NCI-H1092 (cell line): ENCODE measurements around the gene ANKRD22.
"Not testable (repeated sequence)": the region's sequence is repeated elsewhere in the genome, so short reads cannot be mapped to it uniquely, and the experiment has no call there.

ENCODE experiments used
- DNase-seq: peaks from one replicate; lab custom pipeline; 2025; lab: John Stamatoyannopoulos, UW

Gene ANKRD22

DNA sequence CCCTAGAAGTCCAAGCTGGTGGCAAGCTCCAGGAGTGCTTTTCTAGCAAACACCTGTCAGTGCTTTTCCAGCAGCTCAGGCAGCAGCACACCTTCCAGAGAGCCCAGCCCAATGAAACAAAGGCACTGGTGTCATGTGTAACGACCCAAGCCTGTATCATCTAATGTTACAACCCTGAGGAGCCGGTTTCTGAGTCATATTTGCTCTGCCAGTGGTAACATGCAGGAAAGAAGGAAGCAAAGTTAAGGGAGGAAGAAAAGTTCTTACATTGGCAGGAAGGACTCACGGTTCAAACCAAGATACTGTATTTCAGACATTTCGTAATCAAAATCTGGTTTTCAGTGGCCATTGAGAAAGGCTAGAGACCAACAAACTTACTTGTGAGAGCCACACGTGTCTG, at the start of gene ANKRD22:
Gene ANKRD22 (minus strand): TSS at position 139 of the 400 bp plus-strand sequence. CDS start 237 bp downstream, outside the sequence.
- no peak for DNase-seq

DNA sequence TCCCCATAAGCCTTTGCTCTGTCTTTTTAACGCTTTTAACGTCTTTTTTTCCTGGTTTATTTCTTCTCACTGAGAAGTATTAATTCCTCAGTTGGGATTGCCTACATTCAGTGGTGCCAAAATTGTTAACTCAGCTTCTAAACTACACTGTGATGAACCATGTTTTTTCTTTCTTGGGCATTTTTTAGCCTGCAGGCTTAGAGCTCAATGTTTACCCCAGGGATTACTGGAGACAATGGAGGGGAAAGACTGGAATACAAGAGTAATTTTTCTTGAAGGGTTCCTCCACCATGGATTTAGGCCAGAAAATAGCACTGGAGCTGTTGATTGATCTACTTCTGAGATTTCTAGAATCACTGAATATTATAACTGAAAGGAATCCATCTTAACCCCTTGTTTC, 48.2 kb upstream of the ANKRD22 start:
- DNase-seq, result no peak

DNA sequence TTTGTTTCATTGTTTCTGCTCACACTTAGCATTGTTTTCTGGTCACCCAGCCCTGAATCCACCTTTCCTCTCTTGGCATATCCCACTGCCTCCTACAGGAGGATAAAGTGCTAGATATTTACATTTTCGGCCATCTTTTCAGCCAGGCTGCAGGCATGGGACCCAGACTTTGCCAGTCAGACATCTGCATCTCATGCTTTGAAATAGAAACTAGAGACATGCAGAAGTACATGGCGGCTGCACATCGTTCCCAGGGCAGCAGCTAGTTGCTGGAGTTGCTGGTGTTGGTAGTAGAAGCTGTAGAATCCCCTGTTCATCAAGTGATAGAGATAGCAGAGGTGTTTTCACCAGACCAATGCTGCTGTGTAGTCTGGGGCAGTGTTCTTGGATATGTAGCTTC, 47.1 kb upstream of the ANKRD22 start:
- no peak for DNase-seq

DNA sequence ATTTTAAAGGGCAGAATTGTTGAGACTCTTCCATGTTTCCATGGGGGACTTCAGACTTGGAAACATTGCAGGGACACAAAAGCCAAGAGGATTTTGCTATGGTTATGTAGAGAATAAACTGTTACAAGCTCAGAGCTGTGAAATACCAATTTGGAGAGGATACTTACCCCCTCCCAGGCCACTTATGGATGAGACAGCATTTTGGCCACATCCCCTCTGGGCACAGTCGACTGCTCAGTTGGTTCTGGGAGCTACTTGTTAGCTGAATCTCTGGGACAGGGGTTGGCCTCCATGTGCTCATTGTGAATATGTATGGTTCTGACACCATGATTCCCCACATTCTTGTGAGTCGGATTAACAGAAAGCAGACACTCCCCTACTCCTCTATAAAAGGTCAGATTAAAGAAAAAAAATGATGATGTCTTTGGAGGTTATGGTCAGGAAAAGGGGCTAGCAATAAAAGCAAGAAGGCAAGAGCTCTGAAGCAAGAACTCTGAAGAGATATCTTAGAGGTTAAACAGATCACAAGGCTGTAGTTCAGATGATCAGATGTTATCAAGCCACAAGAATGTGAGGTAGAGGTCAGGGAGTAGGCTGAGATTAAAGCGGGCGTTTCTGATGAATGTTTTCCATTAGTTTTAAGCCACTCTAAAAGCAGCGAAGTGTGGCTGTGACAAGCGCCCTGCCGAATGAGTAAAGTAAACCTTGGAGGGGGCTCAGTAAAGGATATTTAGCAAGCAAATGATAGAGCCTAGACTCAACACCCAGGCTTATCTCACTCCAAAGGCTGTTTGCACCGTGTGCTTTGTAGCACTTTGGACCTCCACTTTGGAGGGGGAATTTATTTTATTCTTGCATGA, 45.6 kb upstream of the ANKRD22 start:
- DNase-seq, result no peak

DNA sequence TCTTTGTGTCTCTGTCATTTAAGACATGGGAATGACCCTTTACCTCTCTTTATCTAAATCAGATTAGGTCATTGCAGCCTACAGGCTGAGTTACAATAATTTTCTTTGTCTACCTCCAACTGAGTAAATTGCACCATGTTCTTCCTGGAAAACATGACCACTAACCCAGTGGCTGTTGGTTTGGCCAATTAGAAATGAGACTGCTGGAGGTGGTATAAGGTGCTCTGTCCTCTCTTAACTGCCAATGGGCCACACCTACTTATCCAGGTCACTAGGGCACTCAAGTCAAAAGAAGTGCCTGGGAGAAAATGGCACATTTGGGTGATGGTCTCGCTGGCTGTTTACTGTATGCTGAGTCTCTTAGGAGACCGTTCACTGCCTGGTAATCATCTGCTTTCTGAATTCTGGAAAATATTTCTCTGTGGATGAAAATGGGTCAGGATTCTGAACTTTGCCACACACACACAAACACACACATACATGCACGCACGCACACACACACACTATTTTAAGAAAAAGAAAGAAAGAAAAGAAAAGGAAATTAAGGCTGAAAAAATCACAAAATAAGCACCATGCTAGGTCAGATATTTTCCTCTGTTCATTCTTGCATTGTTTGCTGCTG, 44.8 kb upstream of the ANKRD22 start:
- DNase-seq, result no peak

DNA sequence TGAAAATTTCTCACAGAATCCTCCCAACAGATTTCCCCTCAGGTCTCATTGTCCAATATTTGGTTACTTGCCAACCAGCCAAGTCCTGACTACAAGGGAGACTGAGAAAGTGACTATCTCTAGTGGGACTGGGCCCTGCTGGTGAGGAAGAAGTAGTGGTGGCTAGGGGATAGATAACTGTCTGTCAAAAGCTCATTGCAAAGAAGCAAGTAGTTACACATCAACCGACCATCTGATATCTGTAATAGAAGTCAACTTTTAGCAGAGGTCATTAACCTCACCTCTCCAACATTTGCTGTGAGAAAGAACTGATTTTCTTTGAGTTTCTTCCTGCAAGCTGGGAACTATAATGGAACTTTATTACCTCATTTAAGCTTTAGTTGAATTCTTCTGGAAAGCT, 43.6 kb upstream of the ANKRD22 start:
- DNase-seq, result no peak

DNA sequence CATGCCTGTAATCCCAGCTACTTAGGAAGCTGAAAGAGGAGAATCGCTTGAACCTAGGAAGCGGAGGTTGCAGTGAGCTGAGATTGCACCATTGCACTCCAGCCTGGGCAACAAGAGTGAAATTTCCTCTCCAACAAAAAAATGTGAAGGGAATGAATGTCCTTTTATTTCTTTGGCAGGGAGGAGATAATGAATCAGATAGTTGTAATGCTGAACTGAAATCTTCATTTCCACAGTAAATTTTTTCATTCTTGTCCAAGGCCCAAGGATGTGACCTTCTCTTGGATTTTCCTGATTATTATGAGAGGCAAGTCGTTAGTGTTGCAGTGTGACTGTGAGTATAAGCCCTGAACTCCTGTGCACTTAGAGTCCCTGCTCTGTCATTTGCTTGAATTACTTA, 42.0 kb upstream of the ANKRD22 start:
- no peak for DNase-seq

DNA sequence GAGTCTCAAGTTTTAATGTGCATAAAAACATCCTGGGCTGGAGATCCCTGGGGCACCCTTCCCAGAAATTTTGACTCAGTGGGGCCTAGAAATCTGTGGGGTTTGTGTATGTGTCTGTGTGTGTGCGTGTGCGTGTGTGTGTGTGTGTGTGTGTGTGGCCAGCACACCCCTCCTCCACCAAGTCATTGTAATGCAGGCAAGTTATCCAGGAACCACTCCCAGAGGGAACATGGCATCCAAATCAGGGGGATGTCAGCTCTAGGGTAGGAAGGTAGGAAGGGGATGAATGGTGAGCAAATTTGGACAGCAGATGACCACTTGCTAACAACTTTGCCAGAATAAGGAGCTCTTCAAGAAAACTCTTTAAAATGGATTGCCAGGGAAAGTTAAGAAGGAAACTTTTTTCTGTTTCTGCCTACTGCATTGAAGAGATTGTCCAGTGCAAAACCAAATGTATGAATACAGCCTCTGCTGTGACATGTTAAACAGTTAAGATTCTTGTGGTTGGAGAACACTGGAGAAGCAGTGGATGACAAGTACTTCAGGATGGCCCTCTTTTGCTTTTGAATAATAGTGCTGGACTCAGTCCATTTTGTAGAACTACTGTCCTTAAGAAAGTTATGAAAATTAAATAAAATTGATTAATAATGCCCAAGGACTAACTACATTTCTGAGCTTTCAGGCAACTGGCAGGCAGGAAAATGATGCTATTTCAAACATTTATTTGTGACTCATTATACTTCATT, 40.8 kb upstream of the ANKRD22 start:
- DNase-seq, result no peak

DNA sequence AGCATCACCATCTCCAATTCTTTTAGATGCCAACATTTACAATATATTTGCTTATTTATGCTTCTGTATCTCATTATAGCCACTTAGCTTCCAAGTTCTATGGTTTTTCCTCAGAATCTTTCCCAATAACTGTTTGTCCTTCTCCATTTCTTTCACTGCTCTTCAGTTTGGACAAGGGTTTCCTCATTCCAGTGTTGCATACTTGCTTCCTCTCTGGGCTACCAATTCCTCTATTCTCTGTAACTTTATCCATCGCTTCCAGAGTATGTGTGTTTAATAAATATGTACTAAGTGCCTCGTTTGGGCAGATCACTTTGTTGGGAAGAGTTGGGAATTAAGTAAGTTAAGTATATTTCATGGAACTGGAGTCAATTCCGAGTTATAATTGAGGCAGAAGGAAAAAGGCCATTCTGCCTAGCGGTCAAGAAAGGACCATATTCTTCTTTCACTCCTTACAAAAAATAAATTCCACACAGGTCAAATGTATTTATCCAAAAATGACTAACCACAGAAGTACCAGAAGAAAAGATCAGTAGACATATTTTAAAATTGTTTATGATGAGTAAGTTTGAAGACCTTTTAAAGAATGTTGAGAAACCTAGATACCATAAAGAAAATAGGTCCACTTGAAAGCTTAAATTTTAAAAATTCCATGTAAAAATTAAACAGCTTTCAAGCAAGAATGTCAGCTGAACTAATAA, 39.2 kb upstream of the ANKRD22 start:
- no peak for DNase-seq

DNA sequence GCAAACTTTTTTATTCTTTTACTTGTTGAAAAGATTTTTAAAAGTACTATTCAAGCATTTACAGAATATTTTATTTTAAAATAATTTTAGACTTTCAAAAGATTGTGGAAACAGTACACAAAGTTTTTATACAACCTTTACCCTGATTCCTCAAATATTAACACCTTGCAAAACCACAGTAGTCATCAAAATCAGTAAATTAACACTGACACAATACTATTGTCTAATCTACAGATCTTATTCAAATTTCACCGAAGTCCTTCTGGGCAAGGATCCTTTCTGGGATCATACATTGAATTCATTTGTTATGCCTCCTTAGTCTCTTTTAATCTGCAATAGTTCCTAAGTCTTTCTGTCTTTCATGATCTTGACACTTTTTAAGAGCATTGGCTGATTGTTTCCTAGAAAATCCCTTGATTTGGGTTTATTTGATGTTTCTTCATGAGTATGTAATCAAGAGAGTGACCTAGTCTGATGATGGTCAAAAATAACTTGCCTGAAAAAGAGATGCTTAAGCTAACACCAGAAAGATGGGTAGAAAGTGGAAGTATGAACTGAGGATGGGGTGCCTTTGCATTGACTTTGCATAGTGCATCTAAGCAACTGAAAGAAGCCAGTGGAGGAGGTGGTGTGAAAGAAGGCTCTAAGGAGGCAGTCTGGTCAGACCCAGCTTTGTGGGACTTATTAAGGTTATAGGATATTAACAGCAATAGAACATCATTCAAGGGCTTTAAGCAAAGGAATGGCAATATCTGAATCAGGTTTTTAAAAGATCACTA, 38.1 kb upstream of the ANKRD22 start:
- no peak for DNase-seq

DNA sequence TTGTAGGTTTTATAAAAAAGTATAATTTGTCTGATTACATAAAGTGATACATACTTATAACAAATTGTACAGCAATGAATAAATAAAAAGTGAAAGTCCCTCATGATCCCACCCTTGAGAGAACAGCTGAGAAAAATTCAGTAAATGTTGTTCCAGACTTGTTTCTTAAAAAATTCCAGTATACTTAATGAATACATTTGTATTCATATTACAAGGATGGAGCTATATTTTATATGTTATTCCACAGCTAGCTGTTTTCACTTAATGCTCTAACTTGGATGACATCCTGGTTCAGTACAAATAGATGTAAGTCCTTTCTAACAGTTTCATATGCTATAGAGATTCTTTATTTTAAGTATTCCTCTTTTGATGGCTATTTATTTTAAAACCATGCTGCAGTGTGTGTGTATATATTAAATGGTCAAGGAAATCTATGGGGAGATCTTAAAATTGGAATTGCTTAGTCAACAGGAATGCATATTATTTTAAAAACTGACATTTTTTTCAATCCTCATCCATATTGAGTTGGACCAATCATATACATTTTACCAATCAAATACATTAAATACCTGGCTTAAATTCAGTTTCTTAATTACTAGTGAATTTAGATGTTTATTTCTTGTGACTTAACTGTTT, 37.3 kb upstream of the ANKRD22 start:
- DNase-seq, result no peak

DNA sequence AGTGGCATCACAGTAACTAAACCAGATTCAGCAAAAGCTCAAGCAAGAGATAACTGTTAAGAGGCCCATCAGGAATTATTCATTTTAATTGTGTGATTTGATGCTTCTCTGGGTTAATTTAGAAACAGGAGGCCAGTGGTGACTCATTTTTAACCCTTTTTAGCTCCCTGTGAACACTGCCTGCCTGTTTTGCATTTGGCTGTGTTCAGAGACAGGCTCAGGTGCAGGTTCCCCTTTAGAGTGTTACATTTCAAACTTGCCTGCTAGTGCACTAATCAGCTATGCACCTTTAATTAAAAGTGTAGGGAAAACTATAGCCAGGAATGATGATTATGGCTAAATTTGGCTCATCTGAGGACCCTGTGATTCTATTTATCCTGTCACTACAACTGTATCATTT, 34.9 kb upstream of the ANKRD22 start:
- no peak for DNase-seq

DNA sequence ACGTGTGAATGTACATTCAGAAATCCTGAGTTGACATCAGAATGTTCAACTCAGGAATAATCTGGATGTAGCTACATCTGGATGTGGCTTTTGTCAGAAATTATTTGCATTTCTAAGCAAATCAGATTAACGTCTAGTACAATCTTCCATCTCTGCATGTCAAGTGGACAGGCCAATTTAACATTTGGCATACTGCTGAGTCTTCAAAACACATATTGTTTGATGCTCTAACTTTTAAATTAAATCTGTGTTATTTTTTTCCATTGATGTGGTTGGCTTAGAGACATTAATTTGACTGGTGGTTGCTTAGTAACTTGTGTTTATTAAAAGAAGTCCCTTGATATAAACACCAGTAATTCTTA, 31.8 kb upstream of the ANKRD22 start:
- no peak for DNase-seq

DNA sequence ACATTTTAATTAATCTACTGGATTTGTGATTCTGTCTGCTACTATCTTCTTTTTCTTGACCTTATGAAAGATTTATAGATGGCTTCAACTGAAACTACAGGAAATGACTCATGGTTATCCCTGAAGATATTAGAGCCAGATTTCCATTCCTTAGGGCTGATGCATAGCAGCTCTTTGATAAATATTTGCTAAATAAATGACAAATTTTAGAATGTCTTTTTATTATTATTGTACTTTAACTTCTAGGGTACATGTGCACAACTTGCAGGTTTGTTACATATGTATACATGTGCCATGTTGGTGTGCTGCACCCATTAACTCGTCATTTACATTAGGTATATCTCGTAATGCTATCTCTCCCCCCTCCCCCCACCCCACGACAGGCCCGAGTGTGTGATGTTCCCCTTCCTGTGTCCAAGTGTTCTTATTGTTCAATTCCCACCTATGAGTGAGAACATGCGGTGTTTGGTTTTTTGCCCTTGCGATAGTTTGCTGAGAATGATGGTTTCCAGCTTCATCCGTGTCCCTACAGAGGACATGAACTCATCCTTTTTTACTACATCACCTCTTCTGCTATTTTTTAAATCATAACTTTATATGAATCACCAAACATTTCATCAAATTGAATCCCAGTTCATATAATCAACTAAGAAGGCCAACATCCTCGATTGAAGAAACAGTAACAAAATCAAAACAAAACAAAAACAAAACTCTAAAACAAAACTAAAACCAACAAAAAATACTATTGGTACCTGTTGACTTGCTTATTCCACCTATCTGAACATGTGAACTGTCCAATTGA, 31.2 kb upstream of the ANKRD22 start:
- not testable (repeated sequence) for DNase-seq

DNA sequence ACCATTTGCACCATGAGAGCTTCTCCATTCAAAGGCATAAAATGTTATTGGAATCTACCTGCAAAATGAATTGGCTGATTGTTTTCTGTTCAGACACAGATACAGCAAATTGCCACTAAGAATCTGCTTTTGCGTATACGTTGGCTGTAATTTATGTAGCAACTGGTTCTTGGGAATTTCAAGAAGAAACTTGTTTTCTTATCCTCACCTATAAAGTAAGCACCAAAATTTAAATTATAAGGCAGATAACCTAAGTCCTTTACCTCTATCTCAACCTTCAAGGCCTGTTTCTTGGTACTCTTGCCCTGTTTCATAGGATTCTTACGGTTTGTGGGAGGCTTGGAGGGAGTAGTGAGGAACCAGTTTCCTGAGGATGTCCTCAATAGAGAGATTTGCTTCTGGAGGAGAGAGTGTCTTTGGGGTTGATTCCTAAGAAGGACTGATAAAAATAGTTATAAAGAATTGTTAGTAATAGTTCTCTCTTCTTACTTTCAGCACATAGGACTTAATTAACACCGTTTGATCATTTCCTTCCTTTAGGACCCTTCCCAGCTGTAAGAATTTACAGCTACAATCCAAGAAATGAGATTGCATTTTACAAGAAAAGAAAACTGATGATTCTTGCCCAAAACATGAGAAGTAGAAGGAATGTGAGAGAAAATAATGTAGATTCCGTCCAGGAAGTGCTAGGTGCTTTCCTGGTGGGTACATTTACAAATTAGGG, 30.4 kb upstream of the ANKRD22 start:
- no peak for DNase-seq

DNA sequence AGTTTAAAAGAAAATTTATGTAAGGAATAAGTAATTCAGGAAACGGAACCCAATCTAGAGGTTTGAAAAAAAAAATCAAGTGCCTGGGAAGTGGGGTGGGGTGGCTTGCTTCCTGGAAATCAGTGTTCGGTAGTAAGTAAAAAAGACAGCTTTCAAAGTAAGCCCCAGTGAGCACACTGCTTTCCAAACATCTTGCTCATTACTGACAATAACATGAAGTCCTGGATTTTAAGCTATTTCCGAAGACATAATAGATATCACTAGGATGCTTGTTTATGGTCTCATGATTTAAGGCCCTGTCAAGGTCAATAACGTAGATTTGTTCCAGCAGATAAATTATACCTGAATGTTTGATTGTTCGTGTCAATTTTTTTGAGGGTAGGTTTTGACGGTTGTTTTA, 29.7 kb upstream of the ANKRD22 start:
- no peak for DNase-seq

DNA sequence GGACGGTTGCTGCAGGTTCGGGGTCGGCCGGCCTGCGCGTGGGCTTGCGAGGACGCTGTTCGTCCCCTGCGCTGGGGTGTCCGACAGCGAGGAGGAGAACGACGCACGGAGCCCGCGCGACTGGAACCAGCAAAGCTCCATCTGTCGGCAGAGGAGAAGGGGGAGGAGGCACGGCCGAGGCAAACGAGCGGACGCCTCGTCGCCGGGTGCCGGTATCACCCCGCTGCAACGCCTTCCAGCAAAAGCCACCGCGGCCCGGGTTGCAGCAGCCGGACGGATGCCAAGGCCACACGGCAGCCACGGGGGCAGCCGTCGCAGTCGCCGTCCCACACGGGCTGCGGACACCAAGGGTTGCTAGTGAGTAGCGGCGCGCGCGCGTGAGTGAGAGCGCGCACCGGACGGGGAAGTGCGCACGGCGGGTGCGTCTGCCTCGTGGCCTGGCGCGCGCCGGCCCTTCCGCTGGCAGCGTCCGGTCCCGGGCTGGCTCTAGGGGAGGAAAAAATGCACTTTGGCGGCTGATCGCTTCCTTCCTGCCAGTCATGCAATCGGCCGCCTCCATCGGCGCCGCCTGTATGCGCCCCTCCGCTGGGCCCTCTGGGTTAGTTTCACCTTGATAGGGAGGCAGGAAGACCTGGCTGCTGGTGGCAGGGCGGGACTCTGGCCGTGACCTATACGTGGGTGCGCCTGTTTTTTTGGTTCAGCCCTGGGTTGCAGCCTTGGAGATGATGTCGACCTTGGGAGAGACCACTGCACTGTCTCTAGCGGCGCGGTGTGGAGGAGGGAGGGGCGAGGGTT, 28.8 kb upstream of the ANKRD22 start:
- no peak for DNase-seq

DNA sequence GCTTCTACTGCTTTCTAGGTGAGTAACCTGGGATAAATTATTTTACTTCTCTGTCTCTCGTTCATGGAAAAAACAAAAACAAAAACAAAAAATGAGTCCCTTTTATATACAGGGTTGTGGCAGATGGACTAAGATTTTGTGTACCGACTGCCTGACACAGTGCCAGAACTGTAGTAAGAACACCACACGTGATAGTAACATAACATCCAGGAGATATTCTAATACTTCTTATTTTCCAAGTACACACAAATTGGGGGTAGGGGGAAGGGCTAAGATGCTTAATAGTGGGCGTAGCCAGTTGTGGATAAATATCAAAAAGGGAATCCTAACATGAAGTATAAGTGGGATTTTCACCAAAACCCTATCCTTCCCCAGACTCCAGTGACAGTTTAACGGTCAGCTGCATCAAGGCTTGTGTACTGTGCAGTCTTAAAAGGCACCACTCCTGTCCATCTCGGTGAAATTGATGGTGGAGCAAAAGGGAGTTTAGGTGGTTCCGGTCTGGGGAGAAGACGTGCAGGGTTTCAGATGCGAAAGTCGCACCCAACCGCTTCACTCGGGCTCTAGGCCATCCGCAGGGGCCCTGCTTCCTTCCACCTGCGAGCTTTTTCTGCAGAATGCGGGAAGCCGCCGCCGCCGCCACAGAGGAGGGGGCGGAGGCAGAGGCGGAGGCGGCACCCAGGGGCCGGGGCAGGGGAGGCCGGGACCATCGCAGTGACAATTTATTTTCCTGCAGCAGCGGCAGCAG, 28.1 kb upstream of the ANKRD22 start, which contains the start of gene STAMBPL1:
Gene STAMBPL1 (plus strand): TSS at position 712 of the 748 bp plus-strand sequence. CDS start 21,464 bp downstream, outside the sequence.
- DNase-seq, result no peak
